HEK293 (cell line): ENCODE results near the gene KCNAB1.

Experiments
- CTCF ChIA-PET: fragments of 350-600 bp; formaldehyde crosslinking; extraction: SDS; loops from one replicate; lab custom pipeline; 2021; ENCODE audit warnings: antibody characterized with exemption; lab: Yijun Ruan, JAX
- POLR2A ChIA-PET: fragments of 300-600 bp; formaldehyde crosslinking; extraction: SDS; loops from one replicate; lab custom pipeline; 2020; ENCODE audit warnings: antibody characterized with exemption, inconsistent platforms; lab: Yijun Ruan, JAX
- H3K27ac ChIP-seq: fragments of 200-500 bp; sonication (Bioruptor generic); 2 replicates; pipeline ENCODE4 v1.5.1; 2014; ENCODE audit warnings: low read depth, low read length, control low read depth, inconsistent platforms; ENCODE audit errors: extremely low read depth
- H3K36me3 ChIP-seq, 2 experiments: fragments of 200-500 bp in 1 of 2; sonication (Bioruptor generic) in 1 of 2; 1 replicate in 1 of 2; 2 replicates in 1 of 2; pipeline ENCODE4 v1.5.1; 2014 to 2017; ENCODE audit warnings: inconsistent platforms in 2 of 2, low read length in 2 of 2; ENCODE audit not compliant: control insufficient read depth in 2 of 2, insufficient read depth in 1 of 2
- H3K4me1 ChIP-seq: fragments of 200-500 bp; sonication (Bioruptor generic); 2 replicates; pipeline ENCODE4 v1.5.1; 2014; ENCODE audit warnings: mild to moderate bottlenecking, low read length, inconsistent platforms; ENCODE audit not compliant: control insufficient read depth, insufficient read depth
- H3K4me3 ChIP-seq: 2 replicates; pipeline ENCODE4 v1.5.1; 2011; ENCODE audit warnings: low read depth, mild to moderate bottlenecking, control low read depth, low read length, moderate library complexity
- H3K9me3 ChIP-seq: fragments of 200-500 bp; sonication (Bioruptor generic); 2 replicates; pipeline ENCODE4 v1.5.1; 2014; ENCODE audit warnings: low read depth, low read length, inconsistent platforms; ENCODE audit not compliant: control insufficient read depth, insufficient read depth
- CTCF ChIP-seq: fragments of 450-650 bp; formaldehyde crosslinking; IDR thresholded peaks from 2 replicates; pipeline ENCODE4 v1.5.1; 2016; ENCODE audit warnings: missing biosample characterization, missing genetic modification characterization
- FEZF1 ChIP-seq: fragments of 450-650 bp; formaldehyde crosslinking; IDR thresholded peaks from 2 replicates; pipeline ENCODE4 v1.5.1; 2016; ENCODE audit warnings: missing biosample characterization, missing genetic modification characterization
- GLI2 ChIP-seq: fragments of 450-650 bp; formaldehyde crosslinking; IDR thresholded peaks from 2 replicates; pipeline ENCODE4; 2017; ENCODE audit warnings: missing biosample characterization, missing genetic modification characterization, low read depth, borderline replicate concordance
- TCF7L2 ChIP-seq: IDR thresholded peaks from 2 replicates; pipeline ENCODE4 v1.6.1; 2011; ENCODE audit warnings: low read depth, mild to moderate bottlenecking, inconsistent platforms, low read length, moderate library complexity, borderline replicate concordance
- ZNF146 ChIP-seq: fragments of 450-650 bp; formaldehyde crosslinking; IDR thresholded peaks from 2 replicates; pipeline ENCODE4 v1.5.1; 2016; ENCODE audit warnings: missing biosample characterization, missing genetic modification characterization
- ZNF214 ChIP-seq: fragments of 450-650 bp; formaldehyde crosslinking; IDR thresholded peaks from 2 replicates; pipeline ENCODE4 v1.5.1; 2017; ENCODE audit warnings: missing biosample characterization, mild to moderate bottlenecking, missing genetic modification characterization, borderline replicate concordance
- ZNF292 ChIP-seq: fragments of 450-650 bp; formaldehyde crosslinking; IDR thresholded peaks from 2 replicates; pipeline ENCODE4 v1.5.1; 2016; ENCODE audit warnings: low read depth, missing biosample characterization, missing genetic modification characterization, borderline replicate concordance
- ZNF311 ChIP-seq: fragments of 450-650 bp; formaldehyde crosslinking; IDR thresholded peaks from 2 replicates; pipeline ENCODE4 v1.5.1; 2017; ENCODE audit warnings: missing biosample characterization, missing genetic modification characterization, borderline replicate concordance
- ZNF473 ChIP-seq: fragments of 450-650 bp; formaldehyde crosslinking; IDR thresholded peaks from 2 replicates; pipeline ENCODE4 v1.5.1; 2017; ENCODE audit warnings: missing biosample characterization, missing genetic modification characterization
- ZNF530 ChIP-seq: fragments of 450-650 bp; formaldehyde crosslinking; IDR thresholded peaks from 2 replicates; pipeline ENCODE4 v1.5.1; 2016; ENCODE audit warnings: low read depth, missing biosample characterization, missing genetic modification characterization
- ZNF561 ChIP-seq: fragments of 450-650 bp; IDR thresholded peaks from 2 replicates; pipeline ENCODE4 v1.5.1; 2018; ENCODE audit warnings: missing biosample characterization, missing genetic modification characterization, borderline replicate concordance
- ZNF610 ChIP-seq: fragments of 450-650 bp; formaldehyde crosslinking; IDR thresholded peaks from 2 replicates; pipeline ENCODE4 v1.5.1; 2016; ENCODE audit warnings: missing biosample characterization, missing genetic modification characterization, borderline replicate concordance
- ZSCAN18 ChIP-seq: fragments of 450-650 bp; formaldehyde crosslinking; IDR thresholded peaks from 2 replicates; pipeline ENCODE4 v1.5.1; 2016; ENCODE audit warnings: missing biosample characterization, missing genetic modification characterization
- TF ChIP-seq, protein P1 (sequence below): fragments of 450-650 bp; formaldehyde crosslinking; conservative IDR thresholded peaks from 2 replicates; pipeline ENCODE4 v1.5.1; 2016; ENCODE audit warnings: low read depth, missing biosample characterization, missing genetic modification characterization
- TF ChIP-seq, protein P2 (sequence below): fragments of 450-650 bp; formaldehyde crosslinking; IDR thresholded peaks from 2 replicates; pipeline ENCODE4 v1.5.1; 2016; ENCODE audit warnings: missing biosample characterization, missing genetic modification characterization
- TF ChIP-seq, protein P3 (sequence below): fragments of 450-650 bp; formaldehyde crosslinking; IDR thresholded peaks from 2 replicates; pipeline ENCODE4 v1.5.1; 2016; ENCODE audit warnings: missing biosample characterization, missing genetic modification characterization

KCNAB1 gene

GRCh38 chr3:156090126-156090525, 30.3 kb upstream of the KCNAB1 start:
- ChIA-PET POLR2A (no interaction called here), CTCF (interaction anchor here (0.7 kb wide), 1 partner anchor 46 kb away, joined by 4 read pairs; no protein-coding TSS in a partner anchor)
- Histone ChIP-seq H3K4me1 (no peaks in the 10 kb centered on the region), H3K9me3 (no peaks in the 10 kb centered on the region), H3K27ac (no peak overlapping the region)
- TF ChIP-seq TCF7L2: no peak
- no peak for TF ChIP-seq ZNF311 (tag by site-specific recombination)
- TF ChIP-seq ZSCAN18 (tag by site-specific recombination): no peak
- TF ChIP-seq ZNF214 (tag by site-specific recombination): no peak
- no peak for TF ChIP-seq ZNF530 (tag by site-specific recombination)
- no peak for TF ChIP-seq CTCF (tag by site-specific recombination)
- no peak for TF ChIP-seq ZNF292 (tag by site-specific recombination)
- TF ChIP-seq ZNF561 (tag by site-specific recombination): no peak
- TF ChIP-seq, protein P1, sequence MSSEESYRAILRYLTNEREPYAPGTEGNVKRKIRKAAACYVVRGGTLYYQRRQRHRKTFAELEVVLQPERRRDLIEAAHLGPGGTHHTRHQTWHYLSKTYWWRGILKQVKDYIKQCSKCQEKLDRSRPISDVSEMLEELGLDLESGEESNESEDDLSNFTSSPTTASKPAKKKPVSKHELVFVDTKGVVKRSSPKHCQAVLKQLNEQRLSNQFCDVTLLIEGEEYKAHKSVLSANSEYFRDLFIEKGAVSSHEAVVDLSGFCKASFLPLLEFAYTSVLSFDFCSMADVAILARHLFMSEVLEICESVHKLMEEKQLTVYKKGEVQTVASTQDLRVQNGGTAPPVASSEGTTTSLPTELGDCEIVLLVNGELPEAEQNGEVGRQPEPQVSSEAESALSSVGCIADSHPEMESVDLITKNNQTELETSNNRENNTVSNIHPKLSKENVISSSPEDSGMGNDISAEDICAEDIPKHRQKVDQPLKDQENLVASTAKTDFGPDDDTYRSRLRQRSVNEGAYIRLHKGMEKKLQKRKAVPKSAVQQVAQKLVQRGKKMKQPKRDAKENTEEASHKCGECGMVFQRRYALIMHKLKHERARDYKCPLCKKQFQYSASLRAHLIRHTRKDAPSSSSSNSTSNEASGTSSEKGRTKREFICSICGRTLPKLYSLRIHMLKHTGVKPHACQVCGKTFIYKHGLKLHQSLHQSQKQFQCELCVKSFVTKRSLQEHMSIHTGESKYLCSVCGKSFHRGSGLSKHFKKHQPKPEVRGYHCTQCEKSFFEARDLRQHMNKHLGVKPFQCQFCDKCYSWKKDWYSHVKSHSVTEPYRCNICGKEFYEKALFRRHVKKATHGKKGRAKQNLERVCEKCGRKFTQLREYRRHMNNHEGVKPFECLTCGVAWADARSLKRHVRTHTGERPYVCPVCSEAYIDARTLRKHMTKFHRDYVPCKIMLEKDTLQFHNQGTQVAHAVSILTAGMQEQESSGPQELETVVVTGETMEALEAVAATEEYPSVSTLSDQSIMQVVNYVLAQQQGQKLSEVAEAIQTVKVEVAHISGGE: no peak
- no peak for TF ChIP-seq ZNF146
- TF ChIP-seq, protein P2, sequence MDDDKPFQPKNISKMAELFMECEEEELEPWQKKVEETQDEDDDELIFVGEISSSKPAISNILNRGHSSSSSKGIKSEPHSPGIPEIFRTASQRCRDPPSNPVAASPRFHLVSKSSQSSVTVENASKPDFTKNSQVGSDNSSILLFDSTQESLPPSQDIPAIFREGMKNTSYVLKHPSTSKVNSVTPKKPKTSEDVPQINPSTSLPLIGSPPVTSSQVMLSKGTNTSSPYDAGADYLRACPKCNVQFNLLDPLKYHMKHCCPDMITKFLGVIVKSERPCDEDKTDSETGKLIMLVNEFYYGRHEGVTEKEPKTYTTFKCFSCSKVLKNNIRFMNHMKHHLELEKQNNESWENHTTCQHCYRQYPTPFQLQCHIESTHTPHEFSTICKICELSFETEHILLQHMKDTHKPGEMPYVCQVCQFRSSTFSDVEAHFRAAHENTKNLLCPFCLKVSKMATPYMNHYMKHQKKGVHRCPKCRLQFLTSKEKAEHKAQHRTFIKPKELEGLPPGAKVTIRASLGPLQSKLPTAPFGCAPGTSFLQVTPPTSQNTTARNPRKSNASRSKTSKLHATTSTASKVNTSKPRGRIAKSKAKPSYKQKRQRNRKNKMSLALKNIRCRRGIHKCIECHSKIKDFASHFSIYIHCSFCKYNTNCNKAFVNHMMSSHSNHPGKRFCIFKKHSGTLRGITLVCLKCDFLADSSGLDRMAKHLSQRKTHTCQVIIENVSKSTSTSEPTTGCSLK: no peak
- no peak for TF ChIP-seq GLI2 (tag by site-specific recombination)
- no peak for TF ChIP-seq ZNF610 (tag by site-specific recombination)
- TF ChIP-seq, protein P3, sequence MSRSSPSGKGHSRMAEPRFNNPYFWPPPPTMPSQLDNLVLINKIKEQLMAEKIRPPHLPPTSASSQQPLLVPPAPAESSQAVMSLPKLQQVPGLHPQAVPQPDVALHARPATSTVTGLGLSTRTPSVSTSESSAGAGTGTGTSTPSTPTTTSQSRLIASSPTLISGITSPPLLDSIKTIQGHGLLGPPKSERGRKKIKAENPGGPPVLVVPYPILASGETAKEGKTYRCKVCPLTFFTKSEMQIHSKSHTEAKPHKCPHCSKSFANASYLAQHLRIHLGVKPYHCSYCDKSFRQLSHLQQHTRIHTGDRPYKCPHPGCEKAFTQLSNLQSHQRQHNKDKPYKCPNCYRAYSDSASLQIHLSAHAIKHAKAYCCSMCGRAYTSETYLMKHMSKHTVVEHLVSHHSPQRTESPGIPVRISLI (tag by site-specific recombination): no peak
- no peak for TF ChIP-seq FEZF1 (tag by site-specific recombination)
- TF ChIP-seq ZNF473 (tag by site-specific recombination): no peak
- TF ChIP-seq, all 188 proteins: peak for 0
- no peak overlapping the region for H3K4me3 ChIP-seq
- H3K36me3 ChIP-seq: no peaks in the 10 kb centered on the region
